ENCODE measurements around the gene F13B.

F13B gene

DNA sequence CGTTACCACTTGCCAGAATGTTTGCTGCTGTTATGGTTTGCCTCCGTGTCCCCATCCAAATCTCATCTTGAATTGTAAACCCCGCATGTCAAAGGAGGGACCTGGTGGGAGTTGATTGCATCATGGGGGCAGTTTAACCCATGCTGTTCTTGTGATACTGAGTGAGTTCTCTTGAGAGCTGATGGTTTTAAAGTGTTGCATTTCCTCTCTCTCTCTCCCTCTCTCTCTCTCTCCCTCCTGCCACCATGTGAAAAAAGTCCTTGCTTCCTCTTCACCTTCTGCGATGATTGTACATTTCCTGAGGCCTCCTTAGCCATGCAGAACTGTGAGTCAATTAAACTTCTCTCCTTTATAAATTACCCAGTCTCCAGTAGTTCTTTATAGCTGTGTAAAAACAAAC is 45.3 kb downstream of the F13B start:
- ChIA-PET POLR2A (no interaction called here), CTCF (interaction anchor here (0.6 kb wide), 1 partner anchor 1064 kb away, joined by 4 read pairs; no protein-coding TSS in a partner anchor)
- no peaks in the 10 kb centered on the region for H3K9me3 ChIP-seq (ENCODE audit: control insufficient read depth, insufficient read depth, low read depth, low read length)
- no peak for TF ChIP-seq BCL11A (tag by site-specific recombination; IDR thresholded peaks at IDR 0.05; ENCODE audit: low read depth)
- TF ChIP-seq ZNF266 (tag by site-specific recombination; IDR thresholded peaks at IDR 0.05; ENCODE audit: low read depth) = no peak
- no peak for TF ChIP-seq EGR2 (tag by site-specific recombination; IDR thresholded peaks at IDR 0.05; ENCODE audit: low read depth)
- TF ChIP-seq ZBTB8A (tag by site-specific recombination; IDR thresholded peaks at IDR 0.05) = no peak
- TF ChIP-seq RBAK (tag by site-specific recombination; IDR thresholded peaks at IDR 0.05) = no peak
- TF ChIP-seq, protein P1, sequence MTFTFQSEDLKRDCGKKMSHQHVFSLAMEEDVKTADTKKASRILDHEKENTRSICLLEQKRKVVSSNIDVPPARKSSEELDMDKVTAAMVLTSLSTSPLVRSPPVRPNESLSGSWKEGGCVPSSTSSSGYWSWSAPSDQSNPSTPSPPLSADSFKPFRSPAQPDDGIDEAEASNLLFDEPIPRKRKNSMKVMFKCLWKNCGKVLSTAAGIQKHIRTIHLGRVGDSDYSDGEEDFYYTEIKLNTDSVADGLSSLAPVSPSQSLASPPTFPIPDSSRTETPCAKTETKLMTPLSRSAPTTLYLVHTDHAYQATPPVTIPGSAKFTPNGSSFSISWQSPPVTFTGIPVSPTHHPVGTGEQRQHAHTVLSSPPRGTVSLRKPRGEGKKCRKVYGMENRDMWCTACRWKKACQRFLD (tag by site-specific recombination; IDR thresholded peaks at IDR 0.05) = no peak
- no peak for TF ChIP-seq ZNF596 (tag by site-specific recombination; IDR thresholded peaks at IDR 0.05)
- TF ChIP-seq, protein P2, sequence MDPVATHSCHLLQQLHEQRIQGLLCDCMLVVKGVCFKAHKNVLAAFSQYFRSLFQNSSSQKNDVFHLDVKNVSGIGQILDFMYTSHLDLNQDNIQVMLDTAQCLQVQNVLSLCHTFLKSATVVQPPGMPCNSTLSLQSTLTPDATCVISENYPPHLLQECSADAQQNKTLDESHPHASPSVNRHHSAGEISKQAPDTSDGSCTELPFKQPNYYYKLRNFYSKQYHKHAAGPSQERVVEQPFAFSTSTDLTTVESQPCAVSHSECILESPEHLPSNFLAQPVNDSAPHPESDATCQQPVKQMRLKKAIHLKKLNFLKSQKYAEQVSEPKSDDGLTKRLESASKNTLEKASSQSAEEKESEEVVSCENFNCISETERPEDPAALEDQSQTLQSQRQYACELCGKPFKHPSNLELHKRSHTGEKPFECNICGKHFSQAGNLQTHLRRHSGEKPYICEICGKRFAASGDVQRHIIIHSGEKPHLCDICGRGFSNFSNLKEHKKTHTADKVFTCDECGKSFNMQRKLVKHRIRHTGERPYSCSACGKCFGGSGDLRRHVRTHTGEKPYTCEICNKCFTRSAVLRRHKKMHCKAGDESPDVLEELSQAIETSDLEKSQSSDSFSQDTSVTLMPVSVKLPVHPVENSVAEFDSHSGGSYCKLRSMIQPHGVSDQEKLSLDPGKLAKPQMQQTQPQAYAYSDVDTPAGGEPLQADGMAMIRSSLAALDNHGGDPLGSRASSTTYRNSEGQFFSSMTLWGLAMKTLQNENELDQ (tag by site-specific recombination; IDR thresholded peaks at IDR 0.05; ENCODE audit: low read depth) = no peak
- no peak for TF ChIP-seq ZNF501 (tag by site-specific recombination; IDR thresholded peaks at IDR 0.05)
- TF ChIP-seq FEZF1 (tag by site-specific recombination; IDR thresholded peaks at IDR 0.05) = no peak
- TF ChIP-seq ZNF48 (tag by site-specific recombination; IDR thresholded peaks at IDR 0.05) = no peak
- TF ChIP-seq PRDM1 (tag by site-specific recombination; IDR thresholded peaks at IDR 0.05) = no peak
- no peak for TF ChIP-seq ZFP3 (tag by site-specific recombination; IDR thresholded peaks at IDR 0.05; ENCODE audit: low read depth)
- no peak for TF ChIP-seq SCRT2 (tag by site-specific recombination; IDR thresholded peaks at IDR 0.05)
- no peak for TF ChIP-seq ZNF664 (tag by site-specific recombination; IDR thresholded peaks at IDR 0.05)
- no peak for TF ChIP-seq ZNF133 (tag by site-specific recombination; IDR thresholded peaks at IDR 0.05)
- TF ChIP-seq, protein P3, sequence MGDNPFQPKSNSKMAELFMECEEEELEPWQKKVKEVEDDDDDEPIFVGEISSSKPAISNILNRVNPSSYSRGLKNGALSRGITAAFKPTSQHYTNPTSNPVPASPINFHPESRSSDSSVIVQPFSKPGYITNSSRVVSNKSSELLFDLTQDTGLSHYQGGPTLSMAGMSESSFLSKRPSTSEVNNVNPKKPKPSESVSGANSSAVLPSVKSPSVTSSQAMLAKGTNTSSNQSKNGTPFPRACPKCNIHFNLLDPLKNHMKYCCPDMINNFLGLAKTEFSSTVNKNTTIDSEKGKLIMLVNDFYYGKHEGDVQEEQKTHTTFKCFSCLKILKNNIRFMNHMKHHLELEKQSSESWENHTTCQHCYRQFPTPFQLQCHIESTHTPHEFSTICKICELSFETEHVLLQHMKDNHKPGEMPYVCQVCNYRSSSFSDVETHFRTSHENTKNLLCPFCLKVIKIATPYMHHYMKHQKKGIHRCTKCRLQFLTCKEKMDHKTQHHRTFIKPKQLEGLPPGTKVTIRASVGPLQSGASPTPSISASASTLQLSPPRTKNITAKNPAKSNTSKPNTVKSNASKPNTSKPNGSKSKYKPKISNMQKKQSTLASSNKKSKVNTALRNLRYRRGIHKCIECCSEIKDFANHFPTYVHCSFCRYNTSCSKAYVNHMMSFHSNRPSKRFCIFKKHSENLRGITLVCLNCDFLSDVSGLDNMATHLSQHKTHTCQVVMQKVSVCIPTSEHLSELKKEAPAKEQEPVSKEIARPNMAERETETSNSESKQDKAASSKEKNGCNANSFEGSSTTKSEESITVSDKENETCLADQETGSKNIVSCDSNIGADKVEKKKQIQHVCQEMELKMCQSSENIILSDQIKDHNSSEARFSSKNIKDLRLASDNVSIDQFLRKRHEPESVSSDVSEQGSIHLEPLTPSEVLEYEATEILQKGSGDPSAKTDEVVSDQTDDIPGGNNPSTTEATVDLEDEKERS (tag by site-specific recombination; IDR thresholded peaks at IDR 0.05) = no peak
- TF ChIP-seq ZNF510 (tag by site-specific recombination; IDR thresholded peaks at IDR 0.05; ENCODE audit: insufficient replicate concordance) = no peak
- TF ChIP-seq, protein P4, sequence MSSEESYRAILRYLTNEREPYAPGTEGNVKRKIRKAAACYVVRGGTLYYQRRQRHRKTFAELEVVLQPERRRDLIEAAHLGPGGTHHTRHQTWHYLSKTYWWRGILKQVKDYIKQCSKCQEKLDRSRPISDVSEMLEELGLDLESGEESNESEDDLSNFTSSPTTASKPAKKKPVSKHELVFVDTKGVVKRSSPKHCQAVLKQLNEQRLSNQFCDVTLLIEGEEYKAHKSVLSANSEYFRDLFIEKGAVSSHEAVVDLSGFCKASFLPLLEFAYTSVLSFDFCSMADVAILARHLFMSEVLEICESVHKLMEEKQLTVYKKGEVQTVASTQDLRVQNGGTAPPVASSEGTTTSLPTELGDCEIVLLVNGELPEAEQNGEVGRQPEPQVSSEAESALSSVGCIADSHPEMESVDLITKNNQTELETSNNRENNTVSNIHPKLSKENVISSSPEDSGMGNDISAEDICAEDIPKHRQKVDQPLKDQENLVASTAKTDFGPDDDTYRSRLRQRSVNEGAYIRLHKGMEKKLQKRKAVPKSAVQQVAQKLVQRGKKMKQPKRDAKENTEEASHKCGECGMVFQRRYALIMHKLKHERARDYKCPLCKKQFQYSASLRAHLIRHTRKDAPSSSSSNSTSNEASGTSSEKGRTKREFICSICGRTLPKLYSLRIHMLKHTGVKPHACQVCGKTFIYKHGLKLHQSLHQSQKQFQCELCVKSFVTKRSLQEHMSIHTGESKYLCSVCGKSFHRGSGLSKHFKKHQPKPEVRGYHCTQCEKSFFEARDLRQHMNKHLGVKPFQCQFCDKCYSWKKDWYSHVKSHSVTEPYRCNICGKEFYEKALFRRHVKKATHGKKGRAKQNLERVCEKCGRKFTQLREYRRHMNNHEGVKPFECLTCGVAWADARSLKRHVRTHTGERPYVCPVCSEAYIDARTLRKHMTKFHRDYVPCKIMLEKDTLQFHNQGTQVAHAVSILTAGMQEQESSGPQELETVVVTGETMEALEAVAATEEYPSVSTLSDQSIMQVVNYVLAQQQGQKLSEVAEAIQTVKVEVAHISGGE (tag by site-specific recombination; conservative IDR thresholded peaks at IDR 0.05; ENCODE audit: low read depth) = no peak
- TF ChIP-seq, protein P5, sequence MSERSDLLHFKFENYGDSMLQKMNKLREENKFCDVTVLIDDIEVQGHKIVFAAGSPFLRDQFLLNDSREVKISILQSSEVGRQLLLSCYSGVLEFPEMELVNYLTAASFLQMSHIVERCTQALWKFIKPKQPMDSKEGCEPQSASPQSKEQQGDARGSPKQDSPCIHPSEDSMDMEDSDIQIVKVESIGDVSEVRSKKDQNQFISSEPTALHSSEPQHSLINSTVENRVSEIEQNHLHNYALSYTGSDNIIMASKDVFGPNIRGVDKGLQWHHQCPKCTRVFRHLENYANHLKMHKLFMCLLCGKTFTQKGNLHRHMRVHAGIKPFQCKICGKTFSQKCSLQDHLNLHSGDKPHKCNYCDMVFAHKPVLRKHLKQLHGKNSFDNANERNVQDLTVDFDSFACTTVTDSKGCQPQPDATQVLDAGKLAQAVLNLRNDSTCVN (tag by site-specific recombination; optimal IDR thresholded peaks at IDR 0.05) = no peak
- no peaks in the 10 kb centered on the region for H3K4me1 ChIP-seq (ENCODE audit: control insufficient read depth, insufficient read depth, low read length)
- no peaks in the 10 kb centered on the region for H3K36me3 ChIP-seq (ENCODE audit: control insufficient read depth in 2 of 2, insufficient read depth in 1 of 2, low read length in 2 of 2)
- H3K4me3 ChIP-seq (ENCODE audit: low read depth, low read length) = no peak overlapping the region
- no peak overlapping the region for H3K27ac ChIP-seq (ENCODE audit: extremely low read depth, low read depth, low read length)

Measured in HEK293 (cell line).